Gastrocnemius medialis (tissue), 4 donors: ENCODE measurements around the gene EDEM3.

ENCODE experiments used
- CTCF ChIP-seq, 5 experiments: fragments of 450-650 bp in 3 of 5; fragments of 200-600 bp in 2 of 5; sonication (generic) in 2 of 5; IDR thresholded peaks in 4 of 5; conservative IDR thresholded peaks in 1 of 5; 1 replicate in 4 of 5; 2 replicates in 1 of 5; pipeline ENCODE4 v1.5.1; 2016 to 2019; ENCODE audit warnings: antibody characterized with exemption in 5 of 5, mild to moderate bottlenecking in 3 of 5, moderate library complexity in 3 of 5
- POLR2A ChIP-seq, 2 donors: fragments of 450-650 bp; IDR thresholded peaks; one replicate each; pipeline ENCODE4 v1.6.1; 2017; ENCODE audit warnings: antibody characterized with exemption in 2 of 2, mild to moderate bottlenecking in 2 of 2, moderate library complexity in 2 of 2

GRCh38 chr1:184761969-184762485 is 7.4 kb upstream of the EDEM3 start:
- no peak for TF ChIP-seq POLR2A (IDR thresholded peaks at IDR 0.05)
- TF ChIP-seq CTCF (IDR thresholded peaks at IDR 0.05 in 4 of 5, conservative IDR thresholded peaks at IDR 0.05 in 1 of 5) = no peak
